Omental fat pad (tissue), 4 donors: Measurements from ENCODE around the gene STX16. TPM values are rescaled to one million over a fixed set of nuclear protein-coding genes. Genes with fewer than 3 reads are reported as not detected.

Source experiments
- ATAC-seq: fragments of 150-250 bp; one replicate; pipeline ENCODE4 v1.9.1; 2016; ENCODE audit warnings: mild to moderate bottlenecking, moderate library complexity; ENCODE audit not compliant: low FRiP score
- DNase-seq: peaks from one replicate; pipeline ENCODE4 v3.0.0-alpha.2; 2019; ENCODE audit warnings: low spot score
- CTCF ChIP-seq, 3 donors: fragments of 450-650 bp; IDR thresholded peaks; one replicate each; pipeline ENCODE4 v1.5.1; 2016 to 2017; ENCODE audit warnings: antibody characterized with exemption in 3 of 3, mild to moderate bottlenecking in 3 of 3, moderate library complexity in 2 of 3
- total RNA-seq, 4 donors: library from RNA; depleted of rRNA; stranded (reverse); fragments of >200 nt; gene quantifications; one replicate each; pipeline ENCODE4 v1.1.0, GENCODE V29; 2016

STX16 gene
- total RNA-seq, 4 donors from 2014 or later: 38.5 to 87.2 (median 49.1) TPM

GRCh38 chr20:58713801-58714339, 62.8 kb downstream of the STX16 start:
- no peak for DNase-seq
- TF ChIP-seq CTCF (IDR thresholded peaks at IDR 0.05): no peak
- ATAC-seq: no peak

GRCh38 chr20:58714340-58714922, 63.3 kb downstream of the STX16 start:
- TF ChIP-seq CTCF (IDR thresholded peaks at IDR 0.05): no peak
- DNase-seq: no peak
- no peak for ATAC-seq

GRCh38 chr20:58714923-58715351, 63.9 kb downstream of the STX16 start:
- DNase-seq: no peak
- TF ChIP-seq CTCF (IDR thresholded peaks at IDR 0.05): no peak
- ATAC-seq: no peak

GRCh38 chr20:58715391-58715800, 64.3 kb downstream of the STX16 start:
- no peak for TF ChIP-seq CTCF (IDR thresholded peaks at IDR 0.05)
- DNase-seq (no peak), ATAC-seq (no peak)

- TF ChIP-seq CTCF (IDR thresholded peaks at IDR 0.05): no peak
- DNase-seq (no peak), ATAC-seq (no peak)
These were observed 64.9 kb downstream of the STX16 start for GRCh38 chr20:58715801-58716475.

- ATAC-seq (no peak), DNase-seq (no peak)
- no peak for TF ChIP-seq CTCF (IDR thresholded peaks at IDR 0.05)
These were observed 65.6 kb downstream of the STX16 start for GRCh38 chr20:58716476-58717277.
